Daoy (cell line): ENCODE measurements around the gene ITGA11. TPM values are rescaled to one million over a fixed set of nuclear protein-coding genes. Genes with fewer than 3 reads are reported as not detected.
A peak's percentile ranks its signal among the peaks of the same experiment; 100 is the strongest.

ENCODE experiments used
- DNase-seq: peaks from one replicate; pipeline ENCODE4 v3.0.0-alpha.2; 2015; ENCODE audit warnings: low read depth
- total RNA-seq: library from RNA; depleted of rRNA; stranded (reverse); fragments of >200 nt; shearing (Covaris generic); gene quantifications from 2 replicates; pipeline ENCODE4 v1.2.3, GENCODE V29; 2014

ITGA11 gene
- total RNA-seq, 1 experiment from 2014 or later = 11.4 TPM

DNA sequence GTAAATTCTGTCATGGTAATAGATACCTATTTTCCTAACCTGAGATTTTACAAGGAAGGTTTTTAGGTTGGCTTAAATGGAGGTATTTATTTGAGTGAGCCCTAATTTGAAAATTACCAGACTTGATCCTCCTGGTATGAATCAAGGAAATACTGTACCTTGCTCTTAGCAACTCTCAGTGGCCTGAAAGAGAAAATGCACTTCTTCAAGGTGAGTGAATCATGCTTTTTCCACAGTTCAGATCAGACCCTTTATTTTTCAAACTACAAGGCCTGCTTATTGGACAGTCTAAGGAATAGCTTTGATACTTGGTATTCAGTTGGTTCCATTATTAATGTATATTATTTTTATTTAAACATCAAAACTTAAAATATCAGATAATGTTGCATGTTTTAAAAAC, 139.0 kb downstream of the ITGA11 start:
- DNase-seq = no peak

DNA sequence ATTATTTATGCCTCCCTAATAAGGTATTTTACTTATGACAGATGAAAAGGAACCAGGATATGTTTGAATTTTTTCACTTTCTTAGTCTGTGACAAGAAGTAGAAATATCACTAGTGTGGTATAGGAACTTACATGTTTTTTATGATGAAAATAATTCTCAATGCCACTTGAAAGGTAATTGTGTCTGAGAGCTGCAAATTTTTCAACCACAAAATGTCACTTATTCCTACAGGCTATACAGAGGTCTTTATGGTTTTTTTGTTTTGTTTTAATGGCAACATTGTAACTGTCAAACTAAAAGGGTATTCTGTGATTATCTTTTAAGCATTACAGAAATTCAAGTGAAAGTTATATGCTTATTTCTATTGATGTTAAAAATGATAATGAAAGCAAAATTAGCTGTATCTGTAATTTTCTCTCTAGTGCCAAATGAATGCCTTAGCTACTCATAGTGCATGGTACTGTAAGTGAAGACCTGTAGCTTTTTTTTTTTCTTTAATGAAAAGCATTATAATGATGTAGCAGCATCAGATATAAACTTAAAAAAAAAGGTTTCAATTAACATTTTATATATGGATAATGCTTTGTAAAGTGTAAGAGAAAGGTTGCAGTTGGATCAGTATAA, 139.7 kb downstream of the ITGA11 start:
- DNase-seq = no peak

DNA sequence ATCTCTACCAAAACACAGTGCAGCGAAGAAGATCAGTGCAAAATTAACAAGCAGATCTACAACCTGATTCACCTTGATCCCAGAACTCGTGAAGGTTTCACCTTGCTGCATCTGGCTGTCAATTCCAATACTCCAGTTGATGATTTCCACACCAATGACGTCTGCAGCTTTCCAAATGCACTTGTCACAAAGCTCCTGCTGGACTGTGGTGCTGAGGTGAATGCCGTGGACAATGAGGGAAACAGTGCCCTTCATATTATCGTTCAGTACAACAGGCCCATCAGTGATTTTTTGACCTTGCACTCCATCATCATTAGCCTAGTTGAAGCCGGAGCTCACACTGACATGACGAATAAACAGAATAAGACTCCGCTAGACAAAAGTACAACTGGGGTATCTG, 141.2 kb downstream of the ITGA11 start:
- no peak for DNase-seq

DNA sequence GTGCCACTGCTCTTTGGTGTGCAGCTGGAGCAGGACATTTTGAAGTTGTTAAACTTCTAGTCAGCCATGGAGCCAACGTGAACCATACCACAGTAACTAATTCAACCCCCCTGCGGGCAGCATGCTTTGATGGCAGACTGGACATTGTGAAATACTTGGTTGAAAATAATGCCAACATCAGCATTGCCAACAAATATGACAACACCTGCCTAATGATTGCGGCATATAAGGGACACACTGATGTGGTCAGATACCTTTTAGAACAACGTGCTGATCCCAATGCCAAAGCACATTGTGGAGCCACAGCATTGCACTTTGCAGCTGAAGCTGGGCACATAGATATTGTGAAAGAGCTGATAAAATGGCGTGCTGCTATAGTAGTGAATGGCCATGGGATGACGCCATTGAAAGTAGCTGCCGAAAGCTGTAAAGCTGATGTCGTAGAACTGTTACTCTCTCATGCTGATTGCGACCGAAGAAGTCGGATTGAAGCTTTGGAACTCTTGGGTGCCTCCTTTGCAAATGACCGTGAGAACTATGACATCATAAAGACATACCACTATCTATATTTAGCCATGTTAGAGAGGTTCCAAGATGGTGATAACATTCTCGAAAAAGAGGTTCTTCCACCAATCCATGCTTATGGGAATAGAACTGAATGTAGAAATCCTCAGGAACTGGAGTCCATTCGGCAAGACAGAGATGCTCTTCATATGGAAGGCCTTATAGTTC, 142.2 kb downstream of the ITGA11 start:
- no peak for DNase-seq

DNA sequence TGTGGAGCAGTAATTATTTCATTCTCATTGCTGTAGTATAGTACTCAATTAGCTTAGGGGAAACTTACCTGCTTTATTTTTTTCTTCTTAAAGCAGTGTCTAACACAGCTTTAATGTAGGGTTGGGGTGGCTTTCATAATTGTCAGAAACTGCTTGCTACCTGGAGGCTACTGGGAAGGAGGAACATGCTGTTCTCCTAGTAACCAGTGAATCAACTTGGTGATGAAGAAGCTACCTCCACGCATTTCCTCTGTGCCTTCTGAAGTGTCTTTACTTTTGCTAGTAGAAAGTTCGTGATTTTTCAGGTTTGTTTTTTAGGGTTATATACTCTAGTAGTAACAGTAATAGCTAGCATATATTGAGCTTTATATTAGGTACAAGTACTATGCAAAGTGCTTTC, 142.9 kb downstream of the ITGA11 start:
- no peak for DNase-seq

DNA sequence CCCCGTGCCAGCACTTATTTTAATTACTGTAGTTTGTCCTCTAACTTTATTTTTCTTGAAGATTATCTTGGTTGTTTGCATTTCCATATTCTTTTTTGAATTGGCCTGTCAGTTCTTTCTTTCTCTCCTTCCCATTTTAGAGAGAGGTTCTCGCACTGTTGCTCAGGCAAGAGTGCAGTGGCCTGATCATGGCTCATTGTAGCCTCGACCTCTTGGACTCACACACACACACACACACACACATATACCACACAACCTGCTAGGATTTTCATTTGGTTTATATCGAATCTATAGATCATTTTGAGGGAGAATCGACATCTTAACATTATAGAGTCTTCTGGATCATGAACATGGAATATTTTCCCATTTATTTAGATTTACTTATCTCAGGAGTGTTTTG, 145.7 kb downstream of the ITGA11 start:
- no peak for DNase-seq

DNA sequence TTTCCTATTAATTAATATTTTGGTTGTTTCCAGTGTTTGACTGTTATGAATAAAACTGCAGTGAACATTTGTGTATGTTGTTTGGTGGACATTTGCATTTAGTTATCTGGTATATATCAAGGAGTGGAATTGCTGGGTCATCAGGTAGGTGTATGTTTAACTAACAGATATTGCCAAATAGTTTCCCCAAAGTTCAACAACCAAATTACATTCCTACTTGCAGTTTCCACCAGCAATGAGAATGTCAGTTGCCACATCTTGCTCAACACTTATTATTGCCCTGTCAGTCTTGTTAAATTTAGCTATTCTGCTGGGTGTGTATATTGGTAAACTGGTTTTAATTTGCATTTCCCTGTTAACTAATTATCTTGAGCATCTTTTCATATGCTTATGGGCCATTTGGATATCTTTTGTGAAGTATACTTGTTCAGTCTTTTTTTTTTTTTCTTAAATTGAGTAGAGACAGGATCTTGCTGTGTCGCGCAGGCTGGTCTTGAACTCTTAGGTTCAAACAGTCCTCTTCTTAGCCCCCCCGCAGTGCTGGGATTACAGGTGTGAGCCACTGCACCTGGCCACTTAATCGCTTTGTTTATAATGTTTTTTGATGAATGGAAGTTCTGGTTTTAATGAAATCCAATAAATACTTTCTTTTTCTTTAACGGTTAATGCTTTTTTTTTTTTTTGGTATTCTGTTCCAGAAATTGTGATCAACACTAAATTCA, 146.5 kb downstream of the ITGA11 start:
- DNase-seq = no peak

DNA sequence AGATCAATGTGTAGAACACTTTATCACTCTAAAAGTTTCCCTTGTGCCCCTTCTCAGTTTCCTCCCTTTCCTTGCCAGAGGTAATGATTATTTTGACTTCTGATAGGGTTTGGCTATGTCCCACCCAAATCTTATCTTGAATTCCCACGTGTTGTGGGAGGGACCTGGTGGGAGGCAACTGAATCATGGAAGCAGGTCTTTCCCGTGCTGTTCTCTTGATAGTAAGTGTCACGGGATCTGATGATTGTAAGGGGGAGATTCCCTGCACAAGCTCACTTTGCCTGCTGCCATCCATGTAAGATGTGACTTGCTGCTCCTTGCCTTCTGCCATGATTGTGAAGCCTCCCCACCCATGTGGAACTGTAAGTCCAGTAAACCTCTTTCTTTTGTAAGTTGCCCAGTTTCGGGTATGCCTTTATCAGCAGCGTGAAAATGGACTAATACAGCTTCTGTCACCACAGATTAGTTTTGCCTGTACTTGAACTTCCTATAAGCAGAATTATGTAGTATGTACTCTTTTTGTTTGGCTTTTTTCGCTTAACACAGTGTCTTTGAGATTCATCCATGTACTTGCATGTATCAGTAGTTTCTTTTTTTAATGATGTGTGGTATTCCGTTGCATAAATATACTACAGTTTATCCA, 147.2 kb downstream of the ITGA11 start:
- DNase-seq = no peak

DNA sequence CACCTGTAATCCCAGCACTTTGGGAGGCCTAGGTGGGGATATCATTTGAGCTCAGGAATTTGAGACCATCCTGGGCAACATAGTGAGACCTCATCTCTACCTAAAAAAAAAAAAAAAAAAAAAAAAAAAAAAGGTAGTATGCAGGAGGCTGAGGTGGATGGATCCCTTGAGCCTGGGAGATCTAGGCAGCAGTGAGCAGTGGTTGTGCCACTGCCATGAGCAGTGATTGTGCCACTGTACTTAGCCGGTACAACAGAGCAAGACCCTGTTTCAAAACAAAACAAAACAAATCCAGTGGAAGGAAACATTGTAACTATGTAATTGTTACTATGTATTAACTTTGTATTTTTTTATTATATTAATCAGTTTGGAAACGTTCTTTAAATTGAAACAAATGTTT, 148.6 kb downstream of the ITGA11 start:
- no peak for DNase-seq

DNA sequence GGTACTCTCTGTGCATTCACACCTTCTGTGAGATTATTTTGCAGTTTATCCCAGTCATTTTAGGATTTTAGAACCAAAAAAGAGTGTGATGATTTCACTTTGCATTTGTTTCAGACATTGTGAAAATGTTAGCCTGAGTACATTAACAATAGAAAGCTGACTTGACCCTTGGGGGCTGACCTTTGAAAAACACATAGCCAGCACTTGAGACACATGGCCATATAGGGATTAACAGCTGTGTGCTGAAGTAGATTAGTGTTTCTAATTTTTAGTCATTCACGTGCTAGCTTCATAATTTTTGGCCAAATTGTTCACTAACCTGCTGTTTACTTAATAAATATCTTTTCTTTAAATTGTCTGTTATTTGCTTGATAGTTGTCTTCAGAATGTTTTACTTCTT, 151.0 kb downstream of the ITGA11 start:
- no peak for DNase-seq

DNA sequence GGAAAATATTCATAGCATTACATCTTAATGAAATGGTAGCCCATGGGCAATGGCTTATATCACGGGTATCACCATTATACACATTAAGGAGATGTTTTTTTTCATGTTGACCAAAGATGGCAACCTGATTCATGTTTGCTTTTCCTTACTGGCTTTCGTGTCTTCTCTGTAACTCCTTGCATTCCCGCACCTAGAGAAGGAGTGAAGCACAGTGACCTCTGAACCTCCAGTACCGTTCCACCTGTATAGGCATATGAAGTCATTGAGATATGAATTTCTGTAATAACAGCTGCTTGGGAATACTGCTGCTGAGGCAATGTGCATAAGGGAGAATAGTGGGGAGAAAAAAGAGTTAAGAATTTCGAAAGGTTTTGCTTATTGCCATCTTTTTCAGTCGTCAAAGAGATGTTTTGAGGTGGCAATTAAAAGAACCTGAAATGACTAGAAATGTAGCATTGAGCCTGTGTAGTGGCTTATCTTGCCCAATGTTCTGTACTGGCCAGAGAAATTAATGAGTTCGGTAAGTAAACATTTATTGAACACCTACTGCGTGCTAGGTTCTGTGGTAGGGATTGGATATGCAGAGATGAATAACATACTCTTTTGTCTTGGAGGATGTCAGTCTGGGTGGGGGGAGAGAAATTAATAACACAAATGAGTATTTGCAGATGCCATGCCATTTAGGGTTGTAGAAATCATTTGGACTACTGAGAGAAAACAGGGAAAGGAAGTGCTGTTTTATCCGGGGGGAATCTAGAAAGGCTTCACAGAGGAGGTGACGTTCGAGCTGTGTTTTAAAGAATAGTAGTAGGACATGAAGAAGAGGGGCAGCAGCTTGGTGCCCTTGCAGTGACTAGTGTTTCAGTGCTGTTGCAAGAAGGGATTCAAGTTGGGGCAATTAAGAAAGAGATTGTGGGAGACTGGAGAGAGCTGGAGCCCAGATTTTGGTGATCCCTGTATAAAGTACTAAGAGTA, 151.9 kb downstream of the ITGA11 start:
- DNase-seq = no peak

DNA sequence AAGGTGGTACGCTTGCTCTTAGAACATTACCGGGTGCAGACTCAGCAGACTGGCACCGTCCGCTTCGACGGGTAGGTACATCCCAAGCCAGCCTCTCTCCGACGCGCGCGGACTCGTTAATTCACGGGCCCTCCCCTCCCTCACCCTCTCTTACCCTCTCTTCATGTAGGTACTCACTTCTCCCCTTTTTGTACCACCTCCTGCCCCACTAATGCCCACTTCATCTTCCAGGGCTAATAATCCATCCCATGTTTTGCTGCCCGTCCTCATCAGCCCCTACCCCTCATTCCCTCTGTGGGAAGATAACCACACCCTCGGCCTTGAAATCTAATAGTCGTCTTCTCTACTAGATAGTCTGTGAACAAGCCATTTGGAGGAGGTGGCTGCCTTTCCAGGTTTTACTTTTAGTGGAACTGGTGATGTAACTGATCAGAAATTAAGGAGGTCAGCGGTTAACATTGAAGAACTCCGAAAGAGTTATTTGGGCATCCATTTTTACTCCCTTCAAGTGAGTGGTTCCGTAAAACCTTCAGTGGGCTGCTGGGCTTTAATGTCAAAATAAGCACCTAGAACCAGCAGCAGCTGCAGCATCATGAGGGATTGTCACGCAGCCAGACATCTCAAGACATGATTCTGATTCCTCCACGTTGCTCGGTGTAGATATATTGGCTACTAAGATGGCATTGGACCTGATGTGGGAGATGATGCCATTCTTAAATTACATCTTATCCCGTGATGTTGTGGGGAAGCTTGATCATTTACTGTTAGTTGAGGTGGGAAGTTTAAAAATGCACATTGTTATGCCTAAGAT, 153.2 kb downstream of the ITGA11 start:
- peak; percentile 24 for DNase-seq

DNA sequence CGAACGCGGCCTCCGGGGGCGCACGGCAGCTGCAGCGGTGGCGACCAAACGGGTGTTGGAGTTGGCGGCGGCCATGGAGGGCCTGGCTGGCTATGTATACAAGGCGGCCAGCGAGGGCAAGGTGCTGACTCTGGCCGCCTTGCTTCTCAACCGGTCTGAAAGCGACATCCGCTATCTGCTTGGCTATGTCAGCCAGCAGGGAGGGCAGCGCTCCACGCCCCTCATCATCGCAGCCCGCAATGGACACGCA, 153.7 kb downstream of the ITGA11 start:
- no peak for DNase-seq

DNA sequence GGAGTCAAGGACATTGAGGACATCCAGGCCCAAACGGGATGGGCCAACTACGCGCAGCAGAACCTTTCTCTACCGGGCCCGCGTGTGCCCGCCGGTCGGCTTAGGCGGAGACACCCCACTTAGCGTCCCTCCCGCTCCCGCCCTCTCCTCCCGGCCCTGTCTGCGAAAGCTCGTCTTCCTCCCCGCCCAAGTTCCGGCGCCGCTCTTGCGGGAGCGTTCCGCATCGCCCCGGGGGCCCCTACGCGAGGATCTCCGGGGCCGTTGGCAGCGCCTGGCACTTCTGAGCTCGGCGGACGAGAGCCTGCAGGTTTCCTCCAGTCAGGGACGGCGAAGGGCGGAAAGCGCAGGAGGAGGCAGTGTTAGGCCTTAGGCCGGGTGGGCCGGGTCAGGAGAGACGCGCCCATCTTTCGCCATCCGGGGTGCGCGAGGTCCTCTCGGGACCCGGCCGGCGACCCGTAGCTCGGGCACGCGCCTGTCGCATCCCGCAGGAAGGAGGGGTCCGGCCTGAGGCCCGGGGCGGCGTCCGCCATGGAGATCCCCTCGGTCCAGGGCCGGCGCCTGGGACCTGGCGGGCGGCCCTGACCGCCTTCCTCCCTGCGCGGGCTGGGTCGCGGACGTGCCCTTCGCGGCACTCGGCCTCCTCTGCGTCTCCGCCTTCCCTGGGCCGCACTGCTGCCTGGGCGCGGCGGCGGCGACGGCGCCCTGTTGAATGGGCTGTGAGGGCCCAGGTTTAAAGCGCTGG, 154.2 kb downstream of the ITGA11 start, which contains the start of gene FEM1B:
Gene FEM1B, plus strand, starts transcription at position 143 of the 742 bp plus-strand sequence. CDS start 673 bp downstream, outside the sequence.
- DNase-seq = peak; percentile 93

DNA sequence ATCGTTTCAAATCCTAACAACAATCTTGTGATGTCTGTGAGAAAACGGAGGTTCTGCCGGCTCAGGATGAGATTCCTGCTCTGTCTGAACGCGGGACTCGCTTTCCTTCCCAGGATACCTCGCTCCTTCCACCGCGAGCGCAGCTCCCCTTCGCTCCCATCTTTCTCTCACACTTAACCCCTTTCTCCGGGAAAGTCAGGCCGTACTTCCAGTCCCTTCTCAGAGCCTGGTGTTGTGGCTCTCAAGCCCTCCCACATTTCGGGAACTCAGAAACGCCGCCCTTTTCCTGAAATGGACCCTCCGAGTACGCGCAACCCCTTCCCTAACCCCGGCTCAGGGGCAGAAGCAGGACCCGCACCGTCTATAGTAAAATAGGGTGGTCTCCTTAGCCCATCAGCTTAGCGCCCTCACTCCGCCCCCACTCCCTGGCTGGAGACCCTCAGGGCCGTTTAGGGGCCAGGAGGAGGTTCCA, 154.8 kb downstream of the ITGA11 start:
- no peak for DNase-seq

DNA sequence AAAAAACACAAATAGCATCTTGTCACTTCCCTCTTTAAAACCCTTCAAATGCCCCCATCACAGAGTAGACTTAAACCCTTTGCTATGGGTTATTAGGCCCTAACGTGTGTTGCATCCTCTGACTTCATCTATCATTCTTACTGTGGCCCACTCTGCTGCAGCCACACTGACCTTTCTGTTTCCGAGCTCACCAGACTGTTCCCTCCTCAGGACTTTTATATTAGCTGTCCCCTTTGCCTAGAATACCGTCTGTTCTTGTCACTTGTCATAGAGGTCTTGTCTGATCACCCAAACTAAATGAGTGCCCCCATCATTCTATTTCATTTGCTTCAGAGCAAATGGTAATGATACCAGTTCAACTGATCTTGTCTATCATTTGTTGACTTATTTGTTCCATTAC, 155.3 kb downstream of the ITGA11 start:
- no peak for DNase-seq

DNA sequence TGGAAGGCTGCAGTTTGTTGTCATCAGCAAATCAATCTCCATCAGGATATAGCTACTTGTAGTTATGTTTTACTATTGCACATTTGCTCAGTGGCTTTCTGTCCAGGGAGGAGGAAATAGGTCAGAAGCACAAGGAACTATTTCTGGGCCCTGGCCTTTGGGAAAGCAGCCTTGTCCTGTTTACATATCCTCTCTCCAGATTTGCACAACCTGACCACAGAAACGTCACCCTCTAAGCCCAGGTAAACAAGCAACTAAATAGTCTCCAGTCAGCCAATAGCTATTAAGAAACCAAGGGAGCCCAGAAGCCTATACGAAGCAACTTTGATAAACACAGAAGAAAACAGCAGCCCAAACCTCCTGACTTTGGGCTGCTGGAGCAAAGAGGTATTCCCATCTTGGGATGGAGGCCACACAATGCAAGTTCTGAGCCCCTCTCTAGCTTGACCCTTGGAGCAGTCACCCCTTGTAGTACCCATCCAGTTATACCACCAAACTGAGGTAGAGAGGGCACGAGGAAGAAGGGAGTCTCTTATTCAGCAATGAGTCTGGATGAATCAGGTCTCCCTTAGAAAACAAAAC, 156.7 kb downstream of the ITGA11 start:
- DNase-seq = no peak

DNA sequence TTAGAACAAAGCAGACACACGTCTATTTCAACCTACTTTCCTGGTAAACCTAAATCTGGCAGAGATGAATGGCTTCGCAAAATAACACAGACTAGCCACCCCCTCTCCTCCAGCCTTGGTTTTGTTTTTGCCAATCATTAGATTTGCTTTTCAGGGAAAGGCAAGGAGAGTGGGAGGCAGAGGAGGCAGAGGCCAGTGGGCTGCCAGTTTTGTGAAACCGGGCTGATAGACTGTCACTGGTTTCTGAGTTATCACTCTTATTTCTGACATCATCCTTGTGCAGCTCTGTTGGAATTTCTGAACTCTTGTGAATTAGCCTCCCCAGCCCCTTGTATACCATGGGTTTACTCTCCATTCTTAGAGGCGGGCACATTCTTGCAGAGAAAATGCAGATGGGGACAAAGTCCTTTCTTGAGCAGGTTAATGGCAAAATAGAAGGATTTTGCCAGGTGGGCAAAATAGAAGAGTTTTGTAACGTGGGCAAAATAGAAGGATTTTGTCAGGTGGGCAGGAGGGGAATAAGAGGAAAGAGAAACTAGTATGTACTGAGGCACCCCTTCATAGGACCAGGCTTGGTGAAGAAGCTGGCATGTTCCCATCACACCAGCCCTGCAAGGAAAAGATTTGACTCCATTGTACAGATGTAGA, 157.6 kb downstream of the ITGA11 start:
- DNase-seq = no peak

DNA sequence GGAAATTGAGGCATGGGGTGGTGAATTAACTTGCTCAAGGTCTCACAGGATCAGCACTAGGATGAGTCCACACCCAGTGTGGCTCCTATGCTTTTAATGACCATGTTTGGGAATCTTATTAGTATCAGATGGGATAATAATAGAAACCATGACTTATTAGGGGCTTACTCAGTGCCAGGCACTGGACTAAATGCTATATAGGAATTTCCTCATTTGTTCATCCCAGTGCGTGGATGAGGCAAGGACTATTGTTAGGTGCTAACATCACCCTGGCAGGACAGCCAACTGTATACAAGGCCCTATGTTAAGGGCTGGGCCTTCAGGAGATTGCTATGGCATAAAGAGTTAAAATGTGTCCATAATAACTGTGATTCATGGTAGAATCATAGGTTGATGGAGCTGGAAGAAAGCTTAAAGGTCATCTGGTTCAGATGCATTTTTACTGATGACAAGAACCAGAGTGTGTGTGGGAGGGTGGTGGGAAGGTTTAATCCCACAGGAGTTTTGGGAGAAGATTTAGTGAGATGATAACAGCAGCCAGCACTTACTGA, 159.2 kb downstream of the ITGA11 start:
- peak; percentile 40 for DNase-seq
